HUDEP-2 (cell line): ENCODE results near the gene KRT82.

Source experiments
- DNase-seq, 76 experiments: peaks; one replicate each; lab custom pipeline; 2025; ENCODE audit not compliant: unreplicated experiment in 76 of 76; lab: John Stamatoyannopoulos, UW

Gene KRT82

GRCh38 chr12:52389313-52390207, 16.6 kb downstream of the KRT82 start:
- DNase-seq = no peak

DNA sequence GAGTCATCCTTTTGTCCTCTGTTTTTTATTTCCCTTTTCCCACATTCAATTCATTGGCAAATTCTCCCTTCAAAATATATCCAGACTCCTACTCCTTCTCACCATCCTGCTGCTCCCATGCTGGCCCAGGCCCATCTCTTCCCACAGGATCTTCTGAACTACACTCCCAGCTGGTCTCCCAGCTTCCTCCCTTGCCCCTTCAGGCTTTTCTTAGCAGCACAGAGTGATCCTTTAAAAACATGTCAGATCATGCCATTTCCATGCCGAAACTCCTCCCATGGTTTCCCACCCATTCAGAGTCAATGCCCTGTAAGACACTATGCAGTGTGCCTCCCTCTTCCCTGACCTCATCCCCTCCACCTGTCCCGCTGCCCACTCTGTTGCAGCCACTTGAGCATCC, 18.3 kb downstream of the KRT82 start:
- no peak for DNase-seq

GRCh38 chr12:52385226-52385702, 20.9 kb downstream of the KRT82 start, which contains the start of gene KRT84:
KRT84 (minus strand) TSS chr12:52385652; CDS start chr12:52385585, 67 bp downstream.
- no peak for DNase-seq

GRCh38 chr12:52383331-52383730, 22.8 kb downstream of the KRT82 start:
- no peak for DNase-seq

- no peak for DNase-seq
Observed at GRCh38 chr12:52382854-52383253, 23.3 kb downstream of the KRT82 start.

DNA sequence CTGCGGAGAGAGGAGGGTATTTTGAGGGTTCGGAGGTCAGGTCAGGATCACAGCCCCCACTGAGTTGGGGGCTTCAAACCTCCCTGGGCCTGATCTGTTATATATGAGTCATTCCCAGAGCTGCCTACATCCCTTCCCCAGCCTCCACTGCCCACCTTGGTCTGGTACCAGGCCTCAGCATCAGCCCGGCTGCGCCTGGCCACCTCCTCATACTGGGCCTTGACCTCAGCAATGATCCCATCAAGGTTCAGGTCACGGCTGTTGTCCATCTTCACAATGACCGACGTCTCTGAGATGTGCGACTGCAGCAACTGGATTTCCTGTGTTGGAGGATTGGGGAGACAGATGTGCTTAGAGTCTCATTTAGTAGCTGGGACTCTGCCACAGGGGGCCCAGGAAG, 24.9 kb downstream of the KRT82 start:
- DNase-seq = no peak

- peak in 19 of 76 experiments; percentile 1 to 27 (median 8) for DNase-seq
Observed at GRCh38 chr12:52380271-52380694, 25.9 kb downstream of the KRT82 start.

DNA sequence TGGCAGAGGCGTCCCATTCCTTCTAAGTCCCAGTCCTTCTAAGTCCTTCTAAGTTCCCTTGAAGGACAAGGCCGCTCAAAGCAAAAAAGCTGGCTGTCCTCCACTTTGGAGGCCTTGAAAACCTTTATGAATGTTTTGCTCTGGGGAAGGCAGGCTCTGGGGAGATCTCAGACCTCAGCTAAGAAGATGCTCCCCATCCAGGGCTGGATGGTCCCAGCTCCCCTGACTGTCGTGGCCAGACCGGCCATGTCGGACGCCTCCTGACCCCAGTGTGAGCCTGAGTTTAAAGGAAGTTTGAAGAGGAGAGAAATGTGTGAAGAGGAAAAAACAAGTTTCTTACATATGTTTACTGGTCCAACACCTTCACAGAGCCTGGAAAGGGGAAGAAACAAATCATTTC, 26.6 kb downstream of the KRT82 start:
- no peak for DNase-seq

DNA sequence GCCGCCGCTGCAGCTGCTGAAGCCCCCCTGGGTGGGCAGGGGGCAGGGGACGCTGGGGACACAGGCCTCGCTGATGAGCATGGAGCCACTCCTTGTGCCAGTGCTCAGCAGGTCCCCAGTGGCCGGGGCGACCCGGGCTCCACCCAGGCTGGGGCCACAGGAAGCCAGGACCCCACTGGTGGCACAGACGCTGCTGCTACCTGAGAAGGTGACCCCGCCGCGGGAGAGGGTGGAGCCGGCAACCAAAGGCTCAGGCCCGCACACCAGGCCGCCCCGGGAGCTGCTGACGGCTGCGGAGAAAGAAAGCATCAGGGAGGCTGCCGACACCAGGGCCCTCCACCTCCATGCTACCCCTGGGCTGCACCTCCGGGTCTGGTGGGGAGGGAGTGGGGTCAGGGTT, 28.0 kb downstream of the KRT82 start:
- no peak for DNase-seq

DNA sequence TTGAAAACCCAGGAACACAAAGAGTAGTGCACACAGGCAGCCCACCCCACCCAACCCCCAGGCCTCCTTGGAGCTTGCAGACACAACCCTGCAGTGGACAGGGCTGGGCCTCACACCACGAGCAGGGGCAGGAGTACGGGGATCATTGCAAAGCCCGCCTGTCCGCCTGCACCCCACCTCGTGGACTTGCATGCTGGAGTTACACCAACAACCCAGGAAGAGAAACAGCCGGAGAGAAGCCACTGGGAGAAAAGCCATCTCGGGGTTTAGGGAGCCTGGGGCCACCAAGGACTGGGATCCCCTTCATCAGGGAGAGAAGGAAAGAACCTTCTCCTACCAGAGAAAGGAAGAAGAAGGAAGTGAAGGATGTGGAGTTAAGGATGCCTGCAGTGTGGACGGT, 28.9 kb downstream of the KRT82 start:
- DNase-seq = no peak

GRCh38 chr12:52372216-52373154, 33.6 kb downstream of the KRT82 start:
- peak in 51 of 76 experiments; percentile 4 to 61 (median 34) for DNase-seq

DNA sequence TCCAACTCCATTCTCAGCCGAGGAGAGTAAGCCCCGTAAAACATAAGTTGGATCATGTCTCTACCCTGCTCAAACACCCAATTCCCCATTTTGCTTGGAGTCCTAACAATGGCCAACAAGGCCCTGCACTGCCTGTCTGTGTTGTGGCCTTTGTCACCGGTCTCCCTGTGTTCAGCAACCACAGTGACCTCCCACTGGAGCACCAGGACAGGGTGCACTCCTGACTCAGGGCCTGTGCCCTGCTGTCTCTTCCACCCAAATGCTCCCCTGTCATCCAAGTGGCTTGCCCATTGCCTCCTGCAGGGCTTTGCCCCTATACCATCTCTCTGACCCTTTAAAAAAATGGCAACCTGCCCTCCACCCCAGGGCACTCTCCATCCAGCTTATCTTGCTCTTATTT, 34.4 kb downstream of the KRT82 start:
- DNase-seq = no peak

GRCh38 chr12:52370926-52371608, 35.1 kb downstream of the KRT82 start:
- no peak for DNase-seq

GRCh38 chr12:52369809-52370208, 36.3 kb downstream of the KRT82 start:
- DNase-seq = no peak

DNA sequence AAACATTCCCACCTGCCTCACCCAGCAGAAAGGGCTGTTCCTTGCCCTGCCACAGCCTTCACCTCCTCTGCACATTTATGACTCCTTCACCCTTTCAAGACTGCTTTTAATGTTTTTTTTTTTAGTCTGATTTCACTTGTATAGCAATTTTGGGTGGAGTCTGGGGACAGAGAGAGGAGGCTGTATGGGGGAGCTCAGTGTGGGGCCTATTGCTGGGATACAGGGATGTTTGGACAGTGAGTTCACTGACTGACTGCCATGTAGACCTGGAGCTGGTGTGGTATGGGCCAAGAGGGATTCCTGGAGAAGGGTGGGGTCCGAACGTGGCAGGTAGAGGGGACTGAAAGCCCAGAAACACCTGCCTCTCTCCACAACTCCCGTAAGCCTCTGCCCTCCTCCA, 36.9 kb downstream of the KRT82 start:
- DNase-seq = no peak

GRCh38 chr12:52368508-52368907, 37.6 kb downstream of the KRT82 start:
- no peak for DNase-seq

GRCh38 chr12:52367876-52368275, 38.3 kb downstream of the KRT82 start:
- DNase-seq = no peak

DNA sequence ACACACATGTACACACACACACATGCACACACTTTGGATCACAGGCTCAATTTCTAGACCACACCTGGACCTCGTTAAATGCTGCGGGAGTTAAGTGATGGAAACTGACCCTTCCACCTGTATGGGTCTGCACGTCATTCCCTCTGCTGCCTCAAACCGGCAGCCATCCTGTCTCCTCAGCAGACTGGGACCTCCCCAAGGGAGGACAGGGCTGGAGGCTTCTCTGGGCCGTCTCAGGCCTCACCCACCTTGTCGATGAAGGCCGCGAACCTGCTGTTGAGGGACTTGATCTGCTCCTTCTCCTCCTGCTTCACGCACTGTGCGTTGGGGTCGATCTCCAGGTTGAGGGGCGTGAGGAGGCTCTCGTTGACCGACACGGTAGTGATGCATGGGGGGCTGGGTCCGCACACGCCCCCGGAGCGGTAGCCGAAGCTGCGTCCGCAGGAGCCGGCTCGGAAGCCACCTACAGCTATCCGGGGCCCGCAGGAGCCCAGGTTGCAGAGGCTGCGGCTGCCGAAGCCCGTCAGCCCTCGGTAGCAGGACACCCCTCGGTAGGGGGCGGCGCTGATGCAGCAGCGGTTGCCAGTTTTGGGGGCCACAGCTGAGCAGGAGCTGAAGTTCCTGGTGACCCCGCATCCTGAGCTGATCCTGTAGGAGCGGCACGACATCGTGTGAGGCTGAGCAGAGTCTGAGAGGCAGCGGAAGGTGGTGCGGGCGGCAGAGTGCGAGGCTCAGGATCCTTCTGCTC, 39.2 kb downstream of the KRT82 start, which contains the start of gene KRT85:
KRT85 (minus strand) TSS at position 744 of the 748 bp plus-strand sequence; CDS start at position 668, 76 bp downstream.
- no peak for DNase-seq

- no peak for DNase-seq
Observed at GRCh38 chr12:52364901-52365489, 41.1 kb downstream of the KRT82 start.
